SW 1271 (cell line): Measurements from ENCODE around the gene HIPK3.
"Not testable (repeated sequence)": the region's sequence is repeated elsewhere in the genome, so short reads cannot be mapped to it uniquely, and the experiment has no call there.

ENCODE experiments used
- DNase-seq, 2 experiments: peaks; one replicate each; lab custom pipeline; 2025; lab: John Stamatoyannopoulos, UW

Gene HIPK3

DNA sequence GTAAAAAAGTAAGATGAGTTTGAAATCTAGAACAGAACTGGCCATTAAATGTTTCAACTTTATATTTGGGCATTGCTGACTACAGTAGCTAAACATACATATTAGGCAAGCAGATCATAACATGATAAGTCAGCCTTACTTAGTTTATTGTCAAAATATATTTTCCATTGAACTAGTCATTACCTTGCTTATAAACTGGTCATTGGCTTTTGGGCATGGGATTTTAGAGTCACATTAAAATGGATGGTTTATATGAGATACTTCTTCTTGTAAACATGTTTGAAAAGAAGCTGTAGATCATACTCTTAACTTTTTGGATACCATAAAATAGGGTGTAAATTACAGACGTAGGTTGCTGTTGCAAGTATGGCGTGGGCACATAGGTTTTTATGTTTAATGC, 2.7 kb downstream of the HIPK3 start:
- DNase-seq, result no peak

- not testable (repeated sequence) for DNase-seq
These were observed 4.2 kb downstream of the HIPK3 start for GRCh38 chr11:33261350-33261749.

GRCh38 chr11:33262011-33262645, 4.9 kb downstream of the HIPK3 start:
- no peak for DNase-seq

DNA sequence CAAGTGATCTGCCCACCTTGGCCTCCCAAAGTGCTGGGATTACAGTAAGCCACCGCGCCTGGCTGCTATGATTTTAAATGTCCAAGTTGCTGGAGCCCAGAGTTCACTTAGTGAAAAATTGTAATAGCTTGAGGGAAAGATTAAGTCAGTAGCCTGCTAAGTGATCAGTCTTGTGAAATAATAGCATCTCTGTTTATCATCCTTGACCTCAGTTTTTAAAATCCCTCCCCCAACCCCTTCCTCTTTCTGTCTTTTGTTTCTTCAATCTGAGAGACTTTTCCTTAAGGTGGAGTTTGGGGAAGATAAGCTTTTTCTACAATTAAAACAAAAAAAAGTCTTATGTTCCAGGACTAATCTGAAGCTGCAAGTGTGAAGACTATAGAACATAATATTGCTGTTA, 6.4 kb downstream of the HIPK3 start:
- no peak for DNase-seq

DNA sequence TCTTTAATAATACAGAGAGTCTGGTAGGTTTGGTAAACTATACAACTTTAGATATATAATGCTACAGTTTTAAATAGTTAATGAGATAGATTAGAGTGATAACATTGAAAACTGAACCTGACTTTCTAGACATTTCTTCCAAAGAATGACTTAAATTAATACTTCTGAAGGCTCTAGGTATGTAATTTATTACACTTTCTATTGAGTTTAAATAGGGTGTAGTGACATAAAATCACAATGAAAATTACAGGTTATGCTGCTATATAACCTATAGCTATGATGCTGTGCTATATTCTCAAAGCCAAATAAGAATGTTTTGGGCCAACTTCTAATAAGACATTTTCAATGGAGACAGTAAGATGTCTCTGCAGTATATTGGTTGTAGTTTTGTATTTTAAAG, 7.7 kb downstream of the HIPK3 start:
- DNase-seq, result no peak

GRCh38 chr11:33266393-33267215, 9.4 kb downstream of the HIPK3 start:
- no peak for DNase-seq

GRCh38 chr11:33268945-33269540, 11.9 kb downstream of the HIPK3 start:
- DNase-seq, result no peak

DNA sequence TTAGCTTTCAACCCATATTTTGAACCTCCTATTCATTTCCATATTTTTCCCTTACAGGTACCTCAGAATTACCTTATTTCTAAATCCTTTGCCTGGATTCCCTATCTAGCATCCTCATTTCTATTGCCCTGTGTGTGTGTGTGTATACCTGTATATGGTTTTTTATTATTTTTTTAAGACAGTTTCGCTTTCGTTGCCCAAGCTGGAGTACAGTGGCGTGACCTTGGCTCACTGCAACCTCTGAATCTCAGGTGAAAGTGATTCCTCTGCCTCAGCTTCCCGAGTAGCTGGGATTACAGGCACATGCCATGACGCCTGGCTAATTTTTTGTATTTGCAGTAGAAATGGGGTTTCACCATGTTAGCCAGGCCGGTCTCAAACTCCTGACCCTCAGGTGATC, 12.6 kb downstream of the HIPK3 start:
- no peak for DNase-seq

DNA sequence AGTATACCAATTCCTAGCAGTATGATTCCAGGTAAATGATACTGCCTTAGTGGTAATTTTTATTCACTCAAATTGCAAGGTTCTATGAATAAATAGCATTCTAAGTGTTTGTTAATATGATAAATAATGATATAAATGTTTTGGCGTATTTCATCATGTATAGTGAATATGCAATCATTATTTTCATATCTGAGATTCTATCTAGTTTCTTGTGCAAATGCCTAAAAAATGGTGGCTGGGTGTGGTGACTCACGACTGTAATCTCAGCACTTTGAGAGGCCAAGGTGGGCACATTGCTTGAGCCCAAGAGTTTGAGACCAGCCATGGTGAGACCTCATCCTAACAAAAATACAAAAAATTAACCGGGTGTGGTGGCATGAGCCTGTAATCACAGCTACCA, 13.9 kb downstream of the HIPK3 start:
- no peak for DNase-seq

DNA sequence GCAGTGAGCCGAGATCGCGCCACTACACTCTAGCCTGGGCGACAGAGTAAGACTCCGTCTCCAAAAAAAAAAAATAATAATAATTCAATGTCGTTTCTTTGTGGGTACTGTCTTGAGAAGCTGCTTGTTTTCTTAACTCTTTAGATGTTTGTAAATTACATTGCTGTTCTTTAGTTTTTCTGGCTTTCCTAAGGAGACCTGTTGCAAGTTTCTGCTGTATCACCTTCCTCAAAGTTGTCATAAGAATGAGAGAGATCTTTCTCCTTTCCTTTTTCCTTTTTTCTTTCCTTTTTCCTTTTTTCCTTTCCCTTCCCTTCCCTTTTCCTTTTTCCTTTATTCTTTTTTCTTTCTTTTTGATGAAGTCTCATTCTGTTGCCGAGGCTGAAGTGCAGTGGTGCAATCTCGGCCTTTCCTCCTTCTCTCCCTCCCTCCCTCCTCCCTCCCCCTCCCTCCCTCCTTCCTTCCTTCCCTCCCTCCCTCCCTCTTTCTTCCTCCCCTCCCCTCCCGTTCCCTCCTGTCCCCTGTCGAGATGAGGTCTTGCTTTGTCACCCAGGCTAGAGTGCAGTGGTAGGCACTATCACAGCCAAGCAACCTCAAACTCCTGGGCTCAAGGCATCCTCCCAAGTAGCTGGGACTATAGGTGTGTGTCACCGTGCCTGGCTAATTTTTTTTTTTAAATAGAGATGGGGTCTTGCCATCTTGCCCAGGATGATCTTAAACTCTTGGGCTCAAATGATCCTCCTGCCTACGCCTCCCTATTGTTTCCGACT, 15.3 kb downstream of the HIPK3 start:
- no peak for DNase-seq

GRCh38 chr11:33273656-33274055, 16.5 kb downstream of the HIPK3 start:
- no peak for DNase-seq

DNA sequence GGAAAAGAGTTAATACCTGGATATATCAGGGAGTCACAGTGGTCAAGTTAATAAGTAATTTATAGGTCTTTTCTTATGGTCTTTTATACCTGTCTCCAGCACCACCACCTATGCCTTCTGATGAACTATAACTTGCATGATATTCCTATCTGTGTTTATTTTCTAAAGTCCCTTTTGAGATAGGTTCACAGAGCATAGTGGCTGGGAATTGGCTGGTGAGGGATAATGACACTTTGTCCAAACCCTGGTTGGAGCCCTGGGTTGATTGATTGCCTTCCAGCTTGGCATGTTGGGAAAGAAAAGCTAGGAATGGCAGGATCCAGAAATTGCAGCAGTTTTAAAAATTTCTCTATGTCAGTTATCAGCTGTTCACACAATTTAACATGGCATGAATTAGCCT, 23.2 kb downstream of the HIPK3 start:
- no peak for DNase-seq

DNA sequence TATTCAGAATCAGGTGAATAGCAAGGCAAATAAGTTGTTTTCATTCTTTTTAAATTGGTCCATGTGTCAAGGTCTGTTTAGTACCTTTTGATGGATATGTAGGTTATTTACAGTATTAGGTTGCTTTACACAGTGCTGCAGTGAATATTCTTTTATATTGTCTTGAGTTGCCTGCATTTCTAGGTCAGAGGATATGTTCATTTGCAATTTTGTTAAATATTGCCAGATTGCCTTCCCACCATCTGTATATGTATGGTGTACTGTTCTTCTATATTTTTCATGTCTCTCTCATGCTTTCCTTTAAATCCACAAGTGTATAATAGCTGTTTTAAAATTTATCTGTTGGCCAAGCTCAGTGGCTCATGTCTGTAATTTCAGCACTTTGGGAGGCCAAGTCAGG, 24.6 kb downstream of the HIPK3 start:
- no peak for DNase-seq

GRCh38 chr11:33284818-33285217, 27.6 kb downstream of the HIPK3 start:
- no peak for DNase-seq

- DNase-seq, result no peak
These were observed 33.1 kb downstream of the HIPK3 start for GRCh38 chr11:33290319-33290718.

DNA sequence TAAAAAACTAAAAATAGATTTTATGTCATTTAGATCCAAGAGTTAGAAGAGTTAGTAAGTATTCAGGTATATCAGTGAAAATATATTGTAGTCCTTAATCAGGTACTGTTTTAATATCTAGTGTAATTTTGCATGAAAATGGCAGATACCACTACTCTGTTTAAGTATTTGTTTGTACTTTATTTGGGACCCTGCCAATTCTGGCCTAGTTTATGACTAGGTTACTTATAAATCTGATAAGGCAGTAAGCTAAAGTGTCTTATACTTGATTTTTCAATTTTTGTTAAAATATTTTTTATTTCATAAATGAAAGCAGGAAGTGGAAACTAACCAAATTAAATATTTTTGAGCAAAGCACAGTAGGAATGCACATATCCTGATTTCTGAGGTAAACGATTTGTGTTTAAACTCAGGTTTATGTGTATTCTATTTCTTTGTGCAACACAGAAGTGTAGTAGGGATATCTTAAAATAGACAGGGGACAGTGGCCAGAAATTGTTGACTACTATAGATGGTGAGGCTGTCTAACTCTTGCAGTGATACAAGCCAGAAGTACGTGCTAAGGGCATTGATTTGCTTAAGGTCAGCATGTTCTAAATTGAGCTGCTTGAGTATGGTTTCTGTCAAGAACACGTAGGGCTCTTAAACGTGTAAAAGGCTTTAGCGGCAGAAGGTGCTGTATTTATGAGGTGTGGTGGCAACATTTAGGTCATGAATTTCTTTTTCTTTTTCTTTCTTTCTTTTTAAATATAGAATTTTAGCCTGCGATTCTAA, 34.0 kb downstream of the HIPK3 start:
- no peak for DNase-seq

DNA sequence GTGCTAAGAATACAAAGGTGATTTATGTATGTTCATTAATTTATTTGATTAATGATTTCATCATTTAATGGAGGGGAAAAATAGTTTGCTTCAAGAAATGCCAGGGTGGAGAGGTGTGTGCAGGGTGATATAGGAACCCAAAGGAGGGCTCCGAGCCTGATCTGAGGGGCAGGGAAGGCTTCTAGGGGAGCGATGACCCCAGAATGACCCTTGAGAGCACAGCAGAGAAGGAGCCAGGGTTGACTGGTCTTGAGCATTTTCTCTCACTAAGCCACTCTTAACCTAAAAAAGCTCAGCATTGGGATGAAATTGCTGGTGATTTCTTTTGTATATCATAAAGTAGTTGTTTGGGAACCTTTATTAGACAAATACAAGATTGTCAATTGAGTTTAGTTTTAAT, 35.1 kb downstream of the HIPK3 start:
- no peak for DNase-seq

DNA sequence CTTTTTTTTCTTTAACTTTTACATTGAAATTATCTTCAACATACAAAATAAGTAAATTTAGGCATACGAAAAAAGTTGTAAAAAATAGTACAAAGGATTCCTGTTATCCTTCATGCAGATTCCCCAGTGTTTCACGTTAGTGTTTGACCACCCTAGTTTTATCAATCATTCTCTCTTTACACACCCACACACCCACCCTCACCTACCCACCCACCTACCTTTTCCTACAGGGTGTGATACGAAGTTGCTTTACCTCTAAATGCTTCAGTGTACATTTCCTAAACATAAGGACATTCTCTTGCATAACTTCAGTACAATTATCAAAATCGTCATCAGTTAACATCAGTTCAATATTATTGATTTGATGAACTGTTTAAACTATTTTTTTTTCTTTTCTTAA, 37.0 kb downstream of the HIPK3 start:
- DNase-seq, result no peak

- DNase-seq, result no peak
These were observed 37.6 kb downstream of the HIPK3 start for GRCh38 chr11:33294797-33295196.

DNA sequence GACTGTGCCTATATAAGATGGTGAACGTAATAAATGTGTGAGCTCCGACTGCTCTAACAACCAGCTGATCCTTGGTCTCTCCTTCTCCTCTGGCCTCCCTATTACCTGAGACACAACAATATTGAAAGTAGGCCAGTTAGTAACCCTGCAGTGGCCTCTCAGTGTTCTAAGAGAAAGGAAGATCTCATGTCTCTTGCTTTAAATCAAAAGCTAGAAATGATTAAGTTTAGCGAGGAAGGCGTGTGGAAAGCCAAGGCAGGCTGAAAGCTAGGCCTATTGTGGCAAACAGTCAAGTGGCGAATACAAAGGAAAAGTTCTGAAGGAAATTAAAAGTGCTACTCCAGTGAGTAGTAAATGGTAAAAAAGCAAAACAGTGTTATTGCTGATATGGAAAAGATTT, 39.5 kb downstream of the HIPK3 start:
- no peak for DNase-seq

GRCh38 chr11:33303541-33303940, 46.4 kb downstream of the HIPK3 start:
- no peak for DNase-seq

GRCh38 chr11:33306821-33307220, 49.6 kb downstream of the HIPK3 start:
- DNase-seq, result not testable (repeated sequence)
